ENCODE data around the gene KCNG2. TPM values are rescaled to one million over a fixed set of nuclear protein-coding genes. Genes with fewer than 3 reads are reported as not detected.

Gene KCNG2
- total RNA-seq, 1 donor from 2014 or later = not detected

GRCh38 chr18:79795446-79795845 is 2.3 kb upstream of the KCNG2 start:
- Mint-ChIP-seq H3K4me1 (peaks cover 12% of the 10 kb centered on the region), H3K4me3 (no peak overlapping the region), H3K36me3 (ENCODE audit: low read depth) (peaks cover 2% of the 10 kb centered on the region), H3K27ac (no peak overlapping the region), H3K9me3 (no peaks in the 10 kb centered on the region), H3K27me3 (peaks cover 60% of the 10 kb centered on the region)
- DNase-seq = no peak
- intact Hi-C loops (cut with micrococcal nuclease) = no loop called here

GRCh38 chr18:79796016-79796415 is 1.7 kb upstream of the KCNG2 start:
- Mint-ChIP-seq H3K4me3 (no peak overlapping the region), H3K4me1 (peaks cover 10% of the 10 kb centered on the region), H3K27me3 (peaks cover 54% of the 10 kb centered on the region), H3K27ac (no peak overlapping the region), H3K9me3 (no peaks in the 10 kb centered on the region), H3K36me3 (ENCODE audit: low read depth) (peaks cover 2% of the 10 kb centered on the region)
- intact Hi-C loops (cut with micrococcal nuclease) = no loop called here
- no peak for DNase-seq

- H3K27ac Mint-ChIP-seq = no peak overlapping the region
- H3K4me3 Mint-ChIP-seq = peak overlapping the region; percentile 69
- H3K36me3 Mint-ChIP-seq (ENCODE audit: low read depth) = peaks cover 2% of the 10 kb centered on the region
- H3K9me3 Mint-ChIP-seq = no peaks in the 10 kb centered on the region
- H3K27me3 Mint-ChIP-seq = peaks cover 47% of the 10 kb centered on the region
- intact Hi-C loops (cut with micrococcal nuclease) = no loop called here
- no peak for DNase-seq
- H3K4me1 Mint-ChIP-seq = peaks cover 6% of the 10 kb centered on the region
Observed at GRCh38 chr18:79796531-79797405, 970 bp upstream of the KCNG2 start.

- no peak overlapping the region for H3K4me3 Mint-ChIP-seq
- peaks cover 36% of the 10 kb centered on the region for H3K27me3 Mint-ChIP-seq
- intact Hi-C loops (cut with micrococcal nuclease) = no loop called here
- peaks cover 2% of the 10 kb centered on the region for H3K36me3 Mint-ChIP-seq (ENCODE audit: low read depth)
- H3K9me3 Mint-ChIP-seq = no peaks in the 10 kb centered on the region
- no peak overlapping the region for H3K27ac Mint-ChIP-seq
- H3K4me1 Mint-ChIP-seq = peaks cover 6% of the 10 kb centered on the region
- no peak for DNase-seq
Observed at GRCh38 chr18:79798346-79798998, 734 bp downstream of the KCNG2 start.

- peaks cover 2% of the 10 kb centered on the region for H3K36me3 Mint-ChIP-seq (ENCODE audit: low read depth)
- no peaks in the 10 kb centered on the region for H3K9me3 Mint-ChIP-seq
- intact Hi-C loops (cut with micrococcal nuclease) = no loop called here
- no peak overlapping the region for H3K27ac Mint-ChIP-seq
- no peak for DNase-seq
- no peak overlapping the region for H3K4me3 Mint-ChIP-seq
- peaks cover 36% of the 10 kb centered on the region for H3K27me3 Mint-ChIP-seq
- peaks cover 6% of the 10 kb centered on the region for H3K4me1 Mint-ChIP-seq
Observed at GRCh38 chr18:79798999-79799370, 1.2 kb downstream of the KCNG2 start.

GRCh38 chr18:79799619-79800370 is 2.1 kb downstream of the KCNG2 start:
- H3K4me1 Mint-ChIP-seq = peaks cover 6% of the 10 kb centered on the region
- no peak overlapping the region for H3K27ac Mint-ChIP-seq
- intact Hi-C loops (cut with micrococcal nuclease) = no loop called here
- no peak for DNase-seq
- peaks cover 2% of the 10 kb centered on the region for H3K36me3 Mint-ChIP-seq (ENCODE audit: low read depth)
- peaks cover 34% of the 10 kb centered on the region for H3K27me3 Mint-ChIP-seq
- H3K4me3 Mint-ChIP-seq = no peak overlapping the region
- no peaks in the 10 kb centered on the region for H3K9me3 Mint-ChIP-seq

- Mint-ChIP-seq H3K27ac (no peak overlapping the region), H3K4me1 (peaks cover 8% of the 10 kb centered on the region), H3K27me3 (peaks cover 30% of the 10 kb centered on the region), H3K4me3 (no peak overlapping the region), H3K9me3 (no peaks in the 10 kb centered on the region), H3K36me3 (ENCODE audit: low read depth) (peaks cover 2% of the 10 kb centered on the region)
- intact Hi-C loops (cut with micrococcal nuclease) = no loop called here
- DNase-seq = no peak
Observed at GRCh38 chr18:79800371-79801180, 2.8 kb downstream of the KCNG2 start.

- no peak for DNase-seq
- Mint-ChIP-seq H3K9me3 (no peaks in the 10 kb centered on the region), H3K4me3 (no peak overlapping the region), H3K27ac (no peak overlapping the region), H3K36me3 (ENCODE audit: low read depth) (peaks cover 2% of the 10 kb centered on the region), H3K27me3 (peaks cover 26% of the 10 kb centered on the region), H3K4me1 (peaks cover 9% of the 10 kb centered on the region)
- intact Hi-C loops (cut with micrococcal nuclease) = no loop called here
Observed at GRCh38 chr18:79801217-79801616, 3.5 kb downstream of the KCNG2 start.

- H3K27ac Mint-ChIP-seq = no peak overlapping the region
- no peak for DNase-seq
- H3K27me3 Mint-ChIP-seq = peaks cover 22% of the 10 kb centered on the region
- peaks cover 9% of the 10 kb centered on the region for H3K4me1 Mint-ChIP-seq
- peaks cover 2% of the 10 kb centered on the region for H3K36me3 Mint-ChIP-seq (ENCODE audit: low read depth)
- H3K4me3 Mint-ChIP-seq = no peak overlapping the region
- H3K9me3 Mint-ChIP-seq = no peaks in the 10 kb centered on the region
- intact Hi-C loops (cut with micrococcal nuclease) = no loop called here
Observed at GRCh38 chr18:79801641-79802040, 3.9 kb downstream of the KCNG2 start.

GRCh38 chr18:79802298-79802697 is 4.6 kb downstream of the KCNG2 start:
- Mint-ChIP-seq H3K4me1 (peaks cover 8% of the 10 kb centered on the region), H3K4me3 (no peak overlapping the region), H3K36me3 (ENCODE audit: low read depth) (peaks cover 2% of the 10 kb centered on the region), H3K27ac (no peak overlapping the region), H3K27me3 (peaks cover 18% of the 10 kb centered on the region), H3K9me3 (no peaks in the 10 kb centered on the region)
- intact Hi-C loops (cut with micrococcal nuclease) = no loop called here
- no peak for DNase-seq

- intact Hi-C loops (cut with micrococcal nuclease) = no loop called here
- no peak overlapping the region for H3K4me3 Mint-ChIP-seq
- H3K36me3 Mint-ChIP-seq (ENCODE audit: low read depth) = no peaks in the 10 kb centered on the region
- peaks cover 16% of the 10 kb centered on the region for H3K27me3 Mint-ChIP-seq
- H3K27ac Mint-ChIP-seq = no peak overlapping the region
- DNase-seq = no peak
- no peaks in the 10 kb centered on the region for H3K9me3 Mint-ChIP-seq
- peaks cover 6% of the 10 kb centered on the region for H3K4me1 Mint-ChIP-seq
Observed at GRCh38 chr18:79803611-79804051, 5.9 kb downstream of the KCNG2 start.

GRCh38 chr18:79804130-79804787 is 6.5 kb downstream of the KCNG2 start:
- H3K4me3 Mint-ChIP-seq = no peak overlapping the region
- intact Hi-C loops (cut with micrococcal nuclease) = no loop called here
- no peak for DNase-seq
- no peaks in the 10 kb centered on the region for H3K36me3 Mint-ChIP-seq (ENCODE audit: low read depth)
- peaks cover 12% of the 10 kb centered on the region for H3K27me3 Mint-ChIP-seq
- H3K4me1 Mint-ChIP-seq = peaks cover 6% of the 10 kb centered on the region
- H3K9me3 Mint-ChIP-seq = no peaks in the 10 kb centered on the region
- no peak overlapping the region for H3K27ac Mint-ChIP-seq
